Measurements from ENCODE around the gene EIF1AX. TPM values are rescaled to one million over a fixed set of nuclear protein-coding genes. Genes with fewer than 3 reads are reported as not detected.

The EIF1AX gene
- total RNA-seq, 1 donor from 2014 or later = 44.9 TPM

- no peak for TF ChIP-seq CTCF (conservative IDR thresholded peaks at IDR 0.05; ENCODE audit: low read depth, low read length)
- H3K4me3 ChIP-seq (ENCODE audit: low read depth, low read length) = peak overlapping the region; percentile 37
- no peak for DNase-seq (ENCODE audit: low read depth)
These were observed 25.5 kb downstream of the EIF1AX start for GRCh38 chrX:20116087-20116576.

- H3K4me3 ChIP-seq (ENCODE audit: low read depth, low read length) = no peak overlapping the region
- no peak for DNase-seq (ENCODE audit: low read depth)
- TF ChIP-seq CTCF (conservative IDR thresholded peaks at IDR 0.05; ENCODE audit: low read depth, low read length) = no peak
These were observed 29.4 kb downstream of the EIF1AX start for GRCh38 chrX:20112022-20112774.

- no peak for TF ChIP-seq CTCF (conservative IDR thresholded peaks at IDR 0.05; ENCODE audit: low read depth, low read length)
- H3K4me3 ChIP-seq (ENCODE audit: low read depth, low read length) = no peak overlapping the region
- DNase-seq (ENCODE audit: low read depth) = no peak
These were observed 30.4 kb downstream of the EIF1AX start for GRCh38 chrX:20111271-20111670.

GRCh38 chrX:20101934-20102581 lies 39.6 kb downstream of the EIF1AX start:
- H3K4me3 ChIP-seq (ENCODE audit: low read depth, low read length) = no peak overlapping the region
- TF ChIP-seq CTCF (conservative IDR thresholded peaks at IDR 0.05; ENCODE audit: low read depth, low read length) = no peak
- no peak for DNase-seq (ENCODE audit: low read depth)

- no peak for DNase-seq (ENCODE audit: low read depth)
- TF ChIP-seq CTCF (conservative IDR thresholded peaks at IDR 0.05; ENCODE audit: low read depth, low read length) = no peak
- no peak overlapping the region for H3K4me3 ChIP-seq (ENCODE audit: low read depth, low read length)
These were observed 50.1 kb downstream of the EIF1AX start for GRCh38 chrX:20091499-20091898.

- no peak for TF ChIP-seq CTCF (conservative IDR thresholded peaks at IDR 0.05; ENCODE audit: low read depth, low read length)
- DNase-seq (ENCODE audit: low read depth) = no peak
- no peak overlapping the region for H3K4me3 ChIP-seq (ENCODE audit: low read depth, low read length)
These were observed 51.8 kb downstream of the EIF1AX start for GRCh38 chrX:20089845-20090244.

All from epithelial cell of proximal tubule (primary cell).